NCI-H774 (cell line): ENCODE results near the gene SEC16B.

Experiments
- DNase-seq: peaks from one replicate; lab custom pipeline; 2025; lab: John Stamatoyannopoulos, UW

Gene SEC16B

DNA sequence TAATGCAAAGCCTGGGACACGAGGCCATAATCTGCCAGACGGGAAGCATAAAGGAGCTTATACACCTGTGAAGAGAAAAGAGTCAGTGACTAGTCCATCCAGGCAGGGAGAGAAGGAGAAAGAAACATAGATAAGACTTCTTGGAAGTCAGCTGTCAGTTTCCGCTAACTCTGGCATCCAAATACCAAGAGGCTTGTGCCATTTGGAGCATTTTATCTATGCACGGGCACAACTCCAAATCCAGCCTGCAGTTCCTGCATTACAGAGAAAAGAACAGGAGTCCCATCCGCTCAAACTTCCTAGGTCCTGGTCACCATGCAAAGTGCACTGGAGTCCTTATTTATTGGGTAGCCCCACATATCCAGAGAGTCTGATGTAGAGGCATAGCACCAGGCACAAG lies 27.9 kb downstream of the SEC16B start:
- no peak for DNase-seq

DNA sequence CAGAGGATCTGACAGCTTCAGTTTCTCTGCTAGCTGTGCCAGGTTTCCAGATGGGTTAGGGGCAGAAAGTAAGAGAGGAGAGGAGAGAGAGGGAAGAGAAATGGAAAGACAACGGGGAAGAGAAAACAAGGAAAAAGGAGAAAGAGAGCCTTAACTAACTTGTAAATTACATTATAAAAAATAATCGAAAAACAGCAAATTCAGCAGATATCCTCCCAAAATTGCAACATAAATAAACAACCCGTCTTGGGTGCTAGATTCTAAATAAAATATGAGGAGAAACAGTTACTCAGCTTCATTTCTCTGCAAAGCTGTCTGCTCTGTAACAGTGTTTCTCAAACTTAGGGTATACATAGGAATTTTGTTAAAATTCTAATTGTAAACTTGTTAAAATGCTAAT lies 29.2 kb downstream of the SEC16B start:
- no peak for DNase-seq

DNA sequence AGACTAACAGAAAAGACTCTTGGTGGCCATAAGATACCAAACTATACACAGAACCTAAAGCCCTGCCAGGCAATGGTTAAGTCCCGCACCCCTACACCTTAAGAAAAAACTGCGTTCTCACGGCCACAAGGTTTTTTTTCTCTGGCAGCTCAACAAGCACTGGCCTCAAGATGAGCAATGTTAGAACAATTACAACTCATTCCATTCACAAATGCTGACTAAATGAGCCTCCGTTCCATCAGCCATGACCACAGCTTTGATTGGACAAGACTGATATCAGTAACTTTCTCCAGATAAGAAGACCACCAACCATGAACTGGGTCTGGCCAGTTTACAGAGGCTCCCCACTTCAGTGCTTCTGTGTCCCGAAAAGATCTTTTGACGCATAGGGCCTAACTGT lies 31.9 kb downstream of the SEC16B start:
- DNase-seq = no peak

DNA sequence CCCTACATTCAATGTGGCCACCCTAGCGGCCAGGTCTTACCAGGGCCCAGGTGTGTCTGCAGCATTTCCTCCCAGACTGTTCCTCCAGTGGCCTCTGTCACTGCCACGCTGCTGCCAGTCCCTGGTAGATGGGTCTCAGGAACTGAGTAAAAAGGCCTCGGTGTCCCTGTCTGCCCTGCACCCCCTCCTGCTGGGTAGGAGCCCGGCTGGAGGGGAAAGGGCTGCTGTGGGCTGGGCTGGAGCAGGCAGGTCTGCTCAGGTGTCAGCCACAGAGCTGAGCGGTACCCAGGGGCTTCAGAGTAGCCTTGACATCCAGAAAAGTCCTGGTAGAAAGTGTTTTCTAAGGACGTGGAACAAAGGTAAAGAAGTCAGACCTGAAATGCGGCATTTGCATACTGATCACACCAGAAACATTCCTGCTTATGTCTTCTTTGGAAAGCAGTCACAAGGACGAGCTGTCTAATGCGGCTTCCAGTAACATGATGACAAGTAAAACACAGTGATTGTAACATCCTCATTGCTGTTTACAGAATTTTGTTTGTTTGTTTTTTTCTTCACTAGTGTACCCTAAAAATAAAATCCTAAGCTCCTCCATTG lies 32.6 kb downstream of the SEC16B start:
- DNase-seq = no peak

DNA sequence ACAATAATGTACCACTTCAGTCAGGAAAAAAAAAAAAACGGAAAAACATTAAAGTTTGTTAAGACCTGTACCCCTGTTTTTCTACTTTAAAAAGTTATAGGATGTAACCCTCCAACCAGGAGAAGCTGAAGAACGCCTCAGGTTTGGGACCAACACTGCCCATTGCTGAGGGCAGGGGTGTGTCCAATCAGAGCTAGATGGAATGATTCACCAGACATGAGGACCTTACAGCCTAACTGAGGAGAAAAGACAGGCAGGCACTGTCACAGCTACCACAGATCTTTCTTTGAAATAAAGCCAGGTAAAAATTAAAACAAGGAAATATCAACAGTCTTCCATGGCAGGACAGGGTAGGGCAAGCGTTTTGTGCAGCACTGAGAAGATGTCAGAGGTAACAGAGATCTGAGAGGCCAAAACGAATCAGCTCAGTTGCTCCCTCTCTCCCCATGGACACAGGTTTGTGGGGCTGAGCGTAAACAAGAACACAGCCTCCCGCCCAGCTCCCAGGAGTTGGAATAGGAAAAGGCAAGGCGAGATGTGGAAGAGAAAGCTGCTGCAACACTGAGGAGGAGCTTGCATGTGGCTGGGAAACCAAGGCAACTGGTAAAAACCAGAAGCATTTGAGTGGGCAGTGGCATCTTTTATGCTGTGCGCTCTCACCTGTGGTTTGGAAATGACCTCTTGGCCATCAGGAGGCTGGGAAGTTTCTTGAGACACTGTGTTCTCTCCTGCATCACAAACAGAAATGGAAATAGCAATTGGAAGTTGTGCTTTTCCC lies 34.0 kb downstream of the SEC16B start:
- DNase-seq = no peak

DNA sequence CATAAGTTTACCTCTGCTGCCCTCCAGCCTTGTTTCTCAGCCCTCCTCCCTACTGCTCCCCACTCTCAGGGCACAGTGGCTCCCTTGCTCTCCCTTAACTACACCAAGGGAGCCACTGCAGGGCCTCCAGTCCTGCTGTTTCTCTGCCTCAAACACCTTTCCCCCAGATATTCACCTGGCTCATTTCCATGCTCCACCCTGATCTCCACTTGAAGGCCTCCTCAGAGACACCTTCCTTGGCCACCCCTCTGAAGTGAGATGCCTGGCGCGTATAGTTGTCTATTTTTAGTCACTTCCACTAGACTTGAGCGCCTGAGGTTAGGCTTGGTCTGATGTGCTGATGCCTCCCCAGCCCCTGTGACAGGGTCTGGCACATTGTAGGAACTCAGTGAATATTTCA lies 34.9 kb downstream of the SEC16B start:
- no peak for DNase-seq

DNA sequence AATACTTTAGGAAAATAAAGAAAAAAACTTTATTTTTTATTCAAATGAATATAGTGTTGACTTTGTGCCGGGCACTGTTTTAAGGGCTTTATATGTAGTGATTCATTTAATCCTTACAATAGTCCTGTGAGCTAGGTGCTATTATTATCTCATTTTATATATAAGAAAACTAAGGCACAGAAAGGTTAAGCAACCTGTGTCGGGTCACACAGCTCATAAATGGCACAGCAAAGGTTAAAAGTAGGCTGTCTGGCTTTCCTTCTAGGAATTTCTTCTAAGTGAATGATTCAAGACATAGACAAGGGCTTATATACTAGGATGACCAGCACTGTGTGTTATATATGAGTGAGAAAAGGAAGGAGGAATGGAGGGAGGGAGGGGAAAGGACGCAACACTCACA lies 35.4 kb downstream of the SEC16B start:
- DNase-seq = no peak

DNA sequence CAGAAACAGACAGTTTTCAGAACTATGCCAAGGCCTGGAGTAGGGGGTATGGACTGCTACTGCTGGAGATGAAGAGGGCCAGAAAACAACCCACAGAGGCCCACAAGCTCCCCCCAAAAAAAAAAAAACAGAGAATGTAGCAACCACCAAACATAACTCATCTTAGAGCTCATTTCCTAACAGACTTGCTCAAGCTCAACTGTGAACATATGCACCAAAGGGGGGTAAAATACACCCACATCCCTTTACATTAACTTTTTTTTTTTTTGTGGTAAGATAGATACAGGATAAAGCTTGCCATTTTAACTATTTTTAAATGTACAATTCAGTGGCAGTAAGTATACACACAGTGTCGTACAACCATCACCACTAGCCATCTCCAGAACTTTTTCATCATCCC lies 36.0 kb downstream of the SEC16B start:
- DNase-seq = no peak

DNA sequence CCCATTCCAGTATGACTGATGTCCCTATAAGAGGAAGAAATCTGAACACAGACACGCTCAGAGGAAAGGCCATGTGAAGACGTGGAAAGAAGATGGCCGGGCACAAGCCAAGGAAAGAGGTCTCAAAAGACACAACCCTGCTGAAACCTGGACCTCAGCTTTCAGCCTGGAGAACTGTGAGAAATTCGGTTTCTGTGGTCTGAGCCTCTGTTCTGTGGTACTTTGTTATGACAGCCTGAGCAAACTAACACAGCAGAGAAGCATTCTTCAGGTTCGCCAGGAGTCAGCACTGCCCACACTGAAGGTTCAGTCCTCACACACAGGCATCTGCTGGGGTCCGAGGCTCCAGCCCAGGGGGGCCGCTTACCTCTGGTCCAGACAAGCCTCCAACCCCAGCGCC lies 37.7 kb downstream of the SEC16B start:
- no peak for DNase-seq

DNA sequence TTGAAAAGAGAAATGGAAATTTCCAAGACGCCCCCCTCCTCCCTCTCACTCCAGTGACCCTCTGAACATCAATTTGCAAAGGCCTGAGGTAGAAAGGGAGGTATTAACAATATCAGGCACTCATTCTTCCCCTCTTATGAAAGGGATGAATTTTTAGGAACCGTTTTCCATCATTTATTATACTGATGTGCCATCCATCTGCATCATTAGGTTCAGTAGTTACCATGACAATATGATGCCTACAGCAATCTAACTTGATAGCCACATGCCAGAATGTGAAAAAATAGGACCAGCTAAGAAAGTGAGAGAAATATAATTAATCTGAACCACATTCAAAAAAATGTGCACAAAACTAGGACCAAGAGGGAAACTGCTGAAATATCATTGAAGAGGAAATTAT lies 40.9 kb downstream of the SEC16B start:
- DNase-seq = no peak

DNA sequence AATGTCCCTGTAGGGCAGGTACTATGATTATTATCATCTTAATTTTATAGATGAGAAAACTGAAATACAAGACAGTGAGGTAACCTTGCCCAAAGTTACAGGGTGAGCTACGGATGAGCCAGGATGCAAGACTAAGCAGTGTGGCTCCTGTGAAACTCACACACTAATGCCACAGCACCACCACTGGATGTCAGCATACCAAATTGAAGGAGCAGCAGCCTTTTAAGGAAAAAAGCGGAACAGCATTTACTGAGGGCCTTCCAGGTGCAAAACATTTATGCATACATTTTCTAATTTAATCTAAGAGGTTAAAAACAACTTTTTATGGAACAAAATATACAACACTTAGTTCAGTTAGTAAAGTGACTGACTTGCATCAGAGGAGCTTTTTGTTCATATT lies 41.7 kb downstream of the SEC16B start:
- DNase-seq = no peak

DNA sequence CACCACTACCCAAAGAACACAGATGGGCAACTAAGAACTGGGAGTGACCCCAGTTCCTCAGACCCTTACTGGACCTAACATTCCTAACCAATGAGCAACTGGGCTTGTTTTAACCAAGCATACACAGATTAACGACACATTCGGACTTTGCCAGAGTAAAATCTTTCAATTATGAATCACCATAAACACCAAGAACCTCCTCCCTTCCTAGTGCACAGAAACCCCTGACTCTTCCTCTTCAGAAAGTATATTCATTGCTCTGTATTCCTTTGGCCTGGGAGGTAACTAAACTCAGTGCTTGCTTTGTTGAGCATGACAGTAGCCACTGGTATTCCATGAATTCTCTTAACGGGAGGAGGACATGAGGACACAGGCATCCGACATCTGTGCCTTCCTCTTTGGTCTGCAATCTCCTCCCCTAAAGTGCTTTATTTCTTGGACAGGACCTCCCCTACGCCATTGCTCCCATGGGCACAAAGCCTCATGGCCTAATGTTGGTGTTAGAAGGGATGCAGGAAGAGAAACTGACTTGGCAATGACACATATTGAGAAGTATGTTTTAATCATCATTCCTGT lies 42.7 kb downstream of the SEC16B start:
- no peak for DNase-seq

DNA sequence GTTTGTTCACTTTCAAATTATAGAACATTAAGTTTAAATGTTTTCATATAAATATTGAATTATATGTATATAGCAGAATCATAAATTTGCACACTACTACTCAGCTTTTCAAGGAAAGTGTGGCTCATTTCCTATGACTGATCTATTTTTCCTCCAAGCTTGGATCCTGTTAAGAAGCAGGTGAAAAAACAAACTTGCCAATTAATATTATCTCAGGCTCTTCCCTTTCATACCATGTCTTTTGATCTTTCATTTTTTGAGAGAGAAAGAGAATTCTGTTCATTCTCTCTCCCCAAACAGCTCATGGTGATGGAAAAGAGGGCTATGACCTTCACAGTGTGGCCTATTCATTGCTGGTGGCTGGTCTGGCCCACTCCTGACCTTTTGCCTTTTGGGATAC lies 43.7 kb downstream of the SEC16B start:
- no peak for DNase-seq

DNA sequence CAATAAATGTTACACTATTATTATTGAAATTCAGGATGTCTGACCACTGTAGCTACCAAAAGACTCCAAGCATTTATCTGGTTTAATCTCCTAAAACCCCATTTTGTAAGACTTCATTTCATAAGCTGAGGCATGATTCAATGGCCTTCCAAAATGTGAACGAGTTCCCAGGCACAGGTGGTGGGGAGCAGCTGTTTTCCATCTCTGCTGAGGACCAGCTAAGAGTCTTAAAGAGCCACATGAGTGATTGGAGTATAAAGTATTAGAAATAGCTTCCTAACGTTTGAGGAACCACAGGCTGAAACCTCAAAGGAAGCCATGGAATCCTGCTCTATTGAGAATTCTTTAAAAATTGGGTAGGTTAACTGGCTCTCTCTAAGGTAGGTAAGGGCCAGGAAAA lies 44.9 kb downstream of the SEC16B start:
- DNase-seq = no peak

DNA sequence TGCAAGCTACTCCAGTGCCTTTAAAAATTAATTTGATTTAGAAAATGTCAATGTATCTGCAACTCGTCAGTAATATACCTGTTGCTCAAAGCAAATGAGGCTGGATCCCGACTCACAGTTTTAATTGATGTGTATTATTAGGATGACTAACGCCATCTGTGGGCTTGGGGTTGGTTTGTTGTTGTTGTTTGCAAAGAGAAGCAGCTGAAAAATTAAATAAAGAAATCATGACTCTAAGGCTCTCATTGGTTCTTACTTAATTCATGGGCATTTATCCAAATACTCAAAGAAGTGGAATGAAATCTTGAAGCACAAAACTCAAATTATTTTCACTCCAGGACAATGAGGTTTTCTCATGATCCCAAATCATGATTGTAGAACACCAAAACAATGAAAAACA lies 46.4 kb downstream of the SEC16B start:
- no peak for DNase-seq

DNA sequence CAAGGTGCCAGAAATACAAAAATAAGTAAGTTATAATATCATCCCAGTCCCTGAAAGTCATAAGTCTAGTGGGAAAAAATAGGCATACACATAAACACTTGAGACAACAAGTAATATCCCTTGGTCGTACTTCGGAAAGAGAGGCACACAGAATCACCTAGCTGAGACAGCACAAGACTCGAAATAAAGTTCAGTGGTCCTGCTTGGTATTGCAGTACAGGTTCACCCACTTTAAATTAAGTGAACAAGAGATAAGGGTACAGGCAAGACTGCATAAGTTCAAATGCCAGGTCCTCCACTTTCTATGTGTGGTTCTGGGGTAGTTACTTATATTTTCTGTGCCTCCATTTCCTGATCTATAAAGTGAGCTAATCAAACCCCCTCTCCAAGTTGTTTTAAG lies 47.6 kb downstream of the SEC16B start:
- DNase-seq = no peak

DNA sequence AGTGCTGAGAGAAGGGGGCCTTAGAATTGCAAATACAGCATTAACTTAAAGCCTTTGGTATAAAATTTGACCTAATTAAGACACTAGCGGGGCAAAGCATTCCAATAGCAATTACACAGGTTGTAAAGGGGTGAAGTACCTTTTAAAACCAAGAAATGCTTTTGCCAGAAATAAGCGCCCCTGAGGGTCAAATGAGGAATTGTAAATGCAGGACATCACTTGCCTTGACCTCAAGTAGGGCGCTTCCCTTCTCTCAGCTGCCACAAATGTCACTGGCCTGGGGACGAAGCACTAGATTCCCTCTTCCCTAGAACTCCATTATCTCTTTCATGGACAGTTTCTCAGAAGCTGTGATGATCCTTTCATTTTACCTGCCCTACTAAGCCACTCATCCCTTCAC lies 48.3 kb downstream of the SEC16B start:
- no peak for DNase-seq

DNA sequence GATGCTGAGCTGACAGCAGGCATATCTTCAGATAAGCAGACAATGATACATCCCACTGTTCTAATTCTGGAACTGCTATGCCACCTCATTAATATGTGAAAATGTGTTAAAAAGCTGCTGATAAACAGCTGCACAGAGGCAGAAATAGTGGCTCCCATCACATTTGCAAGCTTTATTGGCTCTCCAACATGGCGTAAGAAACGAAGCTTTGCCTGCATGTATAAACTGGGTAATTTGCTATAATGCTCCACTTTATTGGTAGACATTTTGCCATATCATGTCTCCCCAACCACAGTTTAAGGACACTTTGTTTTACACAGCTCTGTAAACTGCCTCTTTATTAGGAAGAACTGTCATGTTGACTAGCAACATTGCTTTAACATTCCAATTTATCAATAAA lies 49.8 kb downstream of the SEC16B start:
- DNase-seq = no peak

DNA sequence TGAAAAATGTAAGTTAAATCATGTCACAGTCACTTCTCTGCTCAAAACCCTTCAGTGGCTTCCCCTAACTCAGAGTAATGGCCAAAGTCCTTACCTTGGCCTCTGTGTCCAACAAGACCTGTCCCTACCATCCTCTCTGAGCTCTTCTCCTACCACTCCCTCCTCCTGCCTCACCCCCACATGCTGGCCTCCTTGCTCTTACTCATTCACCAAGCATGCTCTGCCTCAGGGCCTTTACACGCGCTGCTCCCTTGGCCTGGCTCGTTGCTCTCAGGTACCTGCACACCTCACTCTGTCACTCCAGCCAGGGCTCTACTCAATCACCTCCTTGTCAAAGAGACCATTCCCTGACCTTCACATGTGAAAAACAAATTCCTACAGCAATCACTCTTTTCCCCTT lies 54.2 kb downstream of the SEC16B start:
- DNase-seq = no peak

DNA sequence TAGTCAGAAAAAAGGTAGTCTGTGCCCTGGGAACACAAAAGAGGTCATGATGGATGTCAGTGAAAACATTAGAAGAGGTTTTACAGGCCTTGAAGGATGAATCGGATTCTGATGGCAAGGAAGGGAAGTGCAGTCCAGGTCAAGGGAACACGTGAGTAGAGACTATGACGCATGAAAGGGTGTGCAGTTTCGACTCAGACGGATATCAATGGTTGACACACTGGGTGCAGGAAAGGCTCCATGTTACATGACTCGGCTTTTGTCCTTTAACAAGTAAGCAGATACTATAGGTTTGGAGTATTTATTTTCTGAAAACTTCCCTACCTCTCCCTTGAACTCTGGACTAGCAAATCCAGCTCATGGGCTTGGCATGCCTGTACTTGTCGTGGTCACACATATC lies 55.3 kb downstream of the SEC16B start:
- DNase-seq = no peak

DNA sequence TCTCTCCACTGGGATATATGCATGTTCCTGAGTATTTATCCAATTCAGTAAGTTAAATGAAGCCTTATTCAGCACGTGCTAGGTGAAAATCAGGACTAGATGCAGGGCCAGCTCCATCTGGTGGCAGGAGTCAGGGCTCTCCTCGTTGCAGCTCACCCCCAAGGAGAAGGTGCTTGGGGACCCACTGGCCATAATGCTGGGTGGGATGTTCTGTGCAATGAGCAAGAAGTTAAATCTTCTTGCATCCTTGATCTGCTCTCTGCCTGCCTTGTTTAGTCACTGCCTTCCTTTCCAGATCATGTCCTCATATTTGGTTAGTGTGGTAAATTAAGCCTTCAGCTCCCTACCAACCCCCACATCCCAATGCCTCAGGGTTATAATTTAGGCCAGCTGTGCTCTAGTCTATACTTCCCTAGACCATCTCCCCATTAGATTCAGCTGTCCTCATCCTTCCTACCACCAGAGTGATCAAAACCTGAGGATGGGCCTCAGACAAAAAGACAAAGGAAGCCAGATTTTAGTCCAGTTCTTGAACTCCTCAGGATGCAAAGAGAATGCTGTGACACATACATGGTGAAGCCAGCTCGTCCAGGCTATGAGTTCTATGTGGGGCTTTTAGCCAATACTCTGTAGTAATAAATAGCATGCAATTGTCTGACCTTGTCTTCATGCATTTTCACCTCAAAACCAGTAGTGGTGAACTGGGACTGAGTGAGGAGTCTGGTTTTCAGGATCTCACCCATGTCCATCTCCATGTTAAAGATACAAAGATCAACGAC lies 55.9 kb downstream of the SEC16B start:
- peak; percentile 52 for DNase-seq

DNA sequence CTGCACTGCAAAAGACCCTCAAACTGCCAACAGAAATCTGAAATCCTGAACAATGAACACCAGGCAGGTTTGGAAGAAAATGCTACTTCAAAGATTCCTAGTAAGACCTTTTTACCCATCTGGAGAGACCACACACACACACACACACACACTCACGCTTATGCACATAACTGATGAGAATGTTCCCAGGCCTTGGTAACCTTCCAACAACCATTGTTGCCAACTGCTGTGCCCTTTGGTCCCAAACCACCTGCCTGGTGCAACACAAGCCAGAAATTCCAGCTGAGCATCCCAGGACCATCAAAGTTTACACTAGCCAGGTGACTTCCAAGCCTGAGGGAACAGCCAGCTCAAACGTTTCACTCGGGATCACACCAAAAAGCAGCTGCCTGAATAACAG lies 56.9 kb downstream of the SEC16B start:
- DNase-seq = no peak

DNA sequence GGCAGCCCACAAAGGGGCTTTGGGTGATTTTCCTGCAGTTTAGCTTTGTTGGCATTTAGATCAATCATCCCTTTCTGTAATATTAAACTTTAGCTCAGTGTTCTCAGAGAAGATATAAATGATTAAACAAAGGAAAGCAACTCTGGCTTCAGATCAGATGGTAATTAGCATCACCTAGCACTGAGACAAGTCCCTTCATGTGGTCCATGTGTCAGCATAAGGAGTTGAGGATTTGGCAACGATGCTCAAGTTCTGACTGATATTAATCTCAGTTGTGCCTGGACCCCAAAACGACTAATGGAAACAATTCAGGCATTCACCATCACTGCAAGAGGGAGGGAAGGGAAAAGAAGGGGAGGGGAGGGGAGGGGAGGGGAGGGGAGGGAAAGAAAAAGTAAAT lies 60.4 kb downstream of the SEC16B start:
- DNase-seq = no peak
